Fibroblast of skin of right biceps (primary cell): Measurements from ENCODE around the gene SLC22A5.
"Not testable (repeated sequence)": the region's sequence is repeated elsewhere in the genome, so short reads cannot be mapped to it uniquely, and the experiment has no call there.

Experiments used
- DNase-seq: peaks from one replicate; pipeline ENCODE4 v3.0.0-alpha.2; 2013

The SLC22A5 gene

DNA sequence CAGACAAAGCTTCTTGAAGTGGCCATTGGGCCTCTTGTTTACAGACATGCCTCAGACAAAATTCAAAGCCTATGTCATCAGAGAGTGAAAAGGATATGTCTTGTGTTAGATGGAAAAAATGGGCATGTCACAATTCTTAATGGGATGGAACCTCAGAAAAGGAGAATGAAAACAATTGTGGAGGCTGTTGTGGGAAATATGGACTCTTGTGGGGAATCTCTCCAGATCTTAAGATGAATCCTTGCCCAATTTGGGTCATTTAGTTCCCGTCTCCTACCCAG, 19.5 kb downstream of the SLC22A5 start:
- DNase-seq, result peak; percentile 14

DNA sequence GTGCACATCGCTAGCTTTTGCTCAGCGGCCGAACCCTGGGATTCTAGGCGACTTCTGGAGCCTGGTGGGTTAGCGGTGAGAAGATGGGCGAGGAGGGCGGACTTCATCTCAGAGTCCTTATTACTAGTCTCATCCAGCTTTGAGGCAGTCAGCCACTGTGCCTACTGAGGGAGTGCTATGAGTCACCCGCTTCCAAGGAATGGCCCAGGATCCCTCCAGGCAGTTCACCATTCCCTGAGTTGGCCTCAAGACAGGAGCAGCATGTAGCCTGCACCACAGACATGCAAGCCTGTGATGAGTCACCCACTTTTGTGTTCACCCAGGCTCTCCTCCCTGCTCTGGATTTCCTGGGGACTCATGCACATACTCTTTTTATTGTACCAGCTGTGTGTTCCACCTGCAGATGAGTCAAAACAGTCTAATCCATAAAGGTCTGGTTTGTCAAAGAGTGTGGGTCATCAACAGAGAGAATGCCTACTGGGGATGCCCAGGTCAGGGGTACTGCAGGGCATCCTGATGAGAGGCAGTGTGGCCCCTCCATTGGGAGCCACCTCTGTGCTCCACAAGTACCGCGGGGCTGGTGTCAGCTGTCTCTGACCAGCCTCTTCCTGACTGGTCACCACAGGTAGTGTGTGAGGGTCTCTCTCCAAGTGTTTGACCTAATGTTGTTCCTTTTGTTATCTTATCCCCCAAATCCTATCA, 20.2 kb downstream of the SLC22A5 start:
- DNase-seq, result peak; percentile 100

DNA sequence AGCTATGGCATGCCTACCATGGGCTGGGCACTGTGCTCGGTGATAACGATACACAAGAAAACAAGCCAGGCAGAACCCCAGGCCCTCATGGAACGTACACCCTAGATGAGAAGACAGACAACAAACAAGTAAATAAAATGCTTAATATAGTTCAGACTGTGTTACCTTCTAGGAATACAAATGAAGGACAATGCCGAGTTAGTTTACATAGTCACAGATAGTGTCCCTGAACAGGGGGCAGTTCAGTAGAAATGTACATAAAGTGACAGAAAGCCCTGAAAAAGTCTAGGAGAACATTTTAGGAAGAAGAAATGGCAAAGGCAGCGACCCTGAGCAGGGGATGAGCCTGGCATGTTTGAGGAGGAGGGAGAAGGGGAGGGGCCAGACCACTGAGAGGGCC, 21.7 kb downstream of the SLC22A5 start:
- DNase-seq, result no peak

DNA sequence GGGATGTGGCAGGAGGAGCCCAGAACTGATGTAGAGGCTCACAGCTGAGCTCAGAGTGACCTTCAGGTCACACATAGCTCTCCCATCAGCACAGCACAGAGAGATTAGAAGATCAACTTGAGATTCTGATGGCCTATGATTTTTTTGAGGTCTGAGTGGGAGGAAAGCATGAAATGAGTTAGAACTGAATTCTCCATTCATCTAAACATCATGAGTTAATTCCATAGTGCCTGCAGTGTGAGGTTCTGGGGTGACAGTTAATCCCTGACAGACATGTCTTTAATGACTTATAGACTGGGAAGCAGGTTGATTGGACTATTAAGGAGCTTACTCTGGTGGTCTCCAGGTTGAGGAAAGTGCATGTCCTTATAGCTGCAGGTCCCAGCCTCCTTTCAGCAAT, 22.4 kb downstream of the SLC22A5 start:
- no peak for DNase-seq

DNA sequence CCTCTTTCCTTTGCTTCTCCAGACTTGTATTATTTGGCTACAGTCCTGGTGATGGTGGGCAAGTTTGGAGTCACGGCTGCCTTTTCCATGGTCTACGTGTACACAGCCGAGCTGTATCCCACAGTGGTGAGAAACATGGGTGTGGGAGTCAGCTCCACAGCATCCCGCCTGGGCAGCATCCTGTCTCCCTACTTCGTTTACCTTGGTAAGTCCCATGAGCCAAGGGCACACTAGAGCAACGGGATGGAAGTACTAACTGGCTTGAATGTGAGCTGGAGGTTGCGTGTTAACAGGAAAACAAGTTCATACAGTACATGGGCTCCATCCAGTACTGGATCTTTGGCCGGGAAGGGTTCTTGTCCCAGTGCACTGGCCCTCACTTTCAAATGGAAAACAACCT, 22.9 kb downstream of the SLC22A5 start:
- no peak for DNase-seq

DNA sequence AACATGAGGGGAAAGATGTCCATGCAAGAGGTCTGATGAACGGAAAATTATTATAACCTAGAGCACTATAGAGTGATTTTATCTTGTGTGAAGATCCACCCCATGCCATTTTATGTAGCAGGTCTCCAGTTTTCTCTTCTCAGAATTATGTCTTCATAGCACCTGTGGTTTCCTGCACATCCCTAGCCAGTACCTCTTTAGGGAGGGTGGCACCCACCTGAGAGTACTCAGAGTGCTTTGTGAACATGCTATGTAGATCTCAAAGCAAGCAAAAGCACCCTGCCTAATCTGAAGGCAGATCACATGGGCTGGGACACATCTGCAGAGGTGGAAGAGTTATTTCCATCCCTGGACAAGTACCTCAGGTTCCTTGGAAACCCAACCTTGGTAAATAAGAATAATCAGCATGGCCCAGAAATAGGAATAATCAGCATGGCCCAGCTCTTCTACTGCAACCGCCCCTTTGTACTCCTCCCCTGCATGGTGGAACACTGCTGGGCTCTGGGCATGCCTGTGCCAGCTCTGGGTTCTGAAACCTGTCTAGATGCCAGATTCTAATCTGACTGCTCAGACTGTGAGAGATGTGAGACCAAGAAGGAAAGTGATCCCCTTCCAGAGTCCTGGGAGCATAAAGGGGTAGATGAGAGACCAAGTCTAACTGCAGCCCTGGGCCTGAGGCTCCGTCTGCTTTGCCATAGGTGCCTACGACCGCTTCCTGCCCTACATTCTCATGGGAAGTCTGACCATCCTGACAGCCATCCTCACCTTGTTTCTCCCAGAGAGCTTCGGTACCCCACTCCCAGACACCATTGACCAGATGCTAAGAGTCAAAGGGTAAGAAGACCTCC, 23.7 kb downstream of the SLC22A5 start:
- no peak for DNase-seq

DNA sequence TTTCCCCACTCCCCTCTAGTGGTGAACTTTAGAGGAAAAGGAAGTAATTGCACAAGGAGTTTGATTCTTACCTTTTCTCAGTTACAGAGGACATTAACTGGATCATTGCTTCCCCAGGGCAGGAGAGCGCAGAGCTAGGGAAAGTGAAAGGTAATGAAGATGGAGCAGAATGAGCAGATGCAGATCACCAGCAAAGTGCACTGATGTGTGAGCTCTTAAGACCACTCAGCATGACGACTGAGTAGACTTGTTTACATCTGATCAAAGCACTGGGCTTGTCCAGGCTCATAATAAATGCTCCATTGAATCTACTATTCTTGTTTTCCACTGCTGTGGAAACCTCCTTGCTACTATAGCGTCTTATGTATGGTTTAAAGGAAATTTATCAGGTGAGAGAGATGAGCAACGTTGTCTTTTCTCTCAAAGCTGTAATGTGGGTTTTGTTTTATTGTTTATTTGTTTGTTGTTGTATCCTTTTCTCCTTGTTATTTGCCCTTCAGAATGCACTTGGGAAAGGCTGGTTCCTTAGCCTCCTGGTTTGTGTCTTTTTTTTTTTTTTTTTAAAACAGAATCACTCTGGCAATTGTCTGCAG, 25.3 kb downstream of the SLC22A5 start:
- no peak for DNase-seq

DNA sequence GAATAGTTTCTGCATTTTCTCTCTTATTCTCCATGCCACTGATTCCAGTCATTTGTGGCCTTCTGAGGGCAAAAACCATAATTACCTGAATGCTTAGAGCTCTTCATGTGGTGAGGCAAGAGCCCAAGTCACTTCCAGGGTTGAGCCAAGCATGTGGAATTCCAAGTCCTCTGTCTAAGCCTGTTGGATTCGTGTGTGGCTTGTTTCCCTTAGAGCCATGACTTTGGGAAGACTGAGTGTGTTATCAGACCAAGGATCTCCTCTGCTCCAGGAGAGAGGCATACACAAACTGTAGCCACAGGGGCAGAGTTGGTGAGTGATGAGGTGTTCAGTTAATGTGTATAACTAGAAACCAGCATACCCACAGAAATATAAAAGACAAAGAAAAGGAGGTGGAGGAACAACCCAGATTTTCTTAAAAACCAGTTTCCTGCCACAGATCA, 27.1 kb downstream of the SLC22A5 start:
- DNase-seq, result no peak

DNA sequence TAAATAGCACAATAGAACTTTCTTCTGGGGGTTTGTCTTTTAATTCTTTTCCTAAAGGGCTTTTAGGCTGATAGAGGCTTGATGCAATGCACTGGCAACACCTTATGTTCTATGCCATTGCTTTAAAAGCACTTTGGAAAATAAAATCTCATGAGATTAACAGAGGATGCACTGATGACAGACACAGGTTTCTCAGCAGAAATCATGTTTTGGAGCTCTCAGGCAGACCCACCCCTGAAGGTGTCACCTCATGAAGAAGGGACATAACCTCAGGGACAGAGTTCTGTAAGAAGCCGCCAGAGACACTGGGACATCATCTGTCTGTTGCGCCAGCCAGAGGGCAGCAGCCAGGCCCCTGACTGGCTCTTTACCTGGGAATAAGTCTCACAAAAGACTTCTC, 27.7 kb downstream of the SLC22A5 start:
- no peak for DNase-seq

DNA sequence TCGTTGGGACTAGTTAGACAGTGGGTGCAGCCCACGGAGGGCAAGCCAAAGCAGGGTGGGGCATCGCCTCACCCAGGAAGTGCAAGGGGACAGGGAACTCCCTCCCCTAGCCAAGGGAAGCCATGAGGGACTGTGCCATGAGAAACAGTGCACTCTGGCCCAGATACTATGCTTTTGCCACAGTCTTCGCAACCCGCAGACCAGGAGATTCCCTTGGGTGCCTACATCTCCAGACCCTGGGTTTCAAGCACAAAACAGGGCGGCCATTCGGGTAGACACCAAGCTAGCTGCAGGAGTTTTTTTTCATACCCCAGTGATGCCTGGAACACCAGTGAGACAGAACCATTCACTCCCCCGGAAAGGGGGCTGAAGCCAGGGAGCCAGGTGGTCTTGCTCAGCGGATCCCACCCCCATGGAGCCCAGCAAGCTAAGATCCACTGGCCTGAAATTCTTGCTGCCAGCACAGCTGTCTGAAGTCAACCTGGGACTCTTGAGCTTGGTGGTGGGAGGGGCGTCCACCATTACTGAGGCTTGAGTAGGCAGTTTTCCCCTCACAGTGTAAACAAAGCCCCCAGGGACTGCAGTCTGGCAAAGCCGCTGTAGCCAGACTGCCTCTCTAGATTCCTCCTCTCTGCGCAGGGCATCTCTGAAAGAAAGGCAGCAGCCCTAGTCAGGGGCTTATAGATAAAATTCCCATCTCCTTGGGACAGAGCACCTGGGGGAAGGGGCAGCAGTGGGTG, 28.6 kb downstream of the SLC22A5 start:
- DNase-seq, result not testable (repeated sequence)

DNA sequence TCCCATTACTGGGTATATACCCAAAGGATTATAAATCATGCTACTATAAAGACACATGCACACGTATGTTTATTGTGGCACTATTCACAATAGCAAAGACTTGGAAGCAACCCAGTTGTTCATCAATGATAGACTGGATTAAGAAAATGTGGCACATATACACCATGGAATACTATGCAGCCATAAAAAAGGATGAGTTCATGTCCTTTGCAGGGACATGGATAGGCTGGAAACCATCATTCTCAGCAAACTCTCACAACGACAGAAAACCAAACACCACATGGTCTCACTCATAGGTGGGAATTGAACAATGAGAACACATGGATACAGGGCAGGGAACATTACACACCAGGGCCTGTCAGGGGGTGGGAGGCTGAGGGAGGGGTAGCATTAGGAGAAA, 34.5 kb downstream of the SLC22A5 start:
- not testable (repeated sequence) for DNase-seq

DNA sequence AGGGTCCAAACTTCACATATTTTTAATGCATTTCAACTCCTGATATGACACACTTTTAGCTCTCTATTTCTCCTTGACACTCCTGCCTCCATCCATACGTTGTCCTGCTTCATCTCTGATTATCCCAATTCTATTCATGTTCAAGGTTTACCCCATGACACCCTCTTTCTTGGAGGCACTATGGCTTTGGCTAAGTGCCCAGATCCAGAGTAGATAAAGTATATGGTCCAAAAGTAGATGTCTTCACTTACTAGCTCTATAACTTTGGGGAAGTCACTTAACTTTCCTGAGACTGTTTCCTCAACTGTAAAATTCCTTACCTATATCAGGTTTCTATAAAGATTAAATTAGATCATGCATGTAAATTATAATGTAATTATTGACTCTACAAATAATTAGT, 36.1 kb downstream of the SLC22A5 start:
- no peak for DNase-seq

DNA sequence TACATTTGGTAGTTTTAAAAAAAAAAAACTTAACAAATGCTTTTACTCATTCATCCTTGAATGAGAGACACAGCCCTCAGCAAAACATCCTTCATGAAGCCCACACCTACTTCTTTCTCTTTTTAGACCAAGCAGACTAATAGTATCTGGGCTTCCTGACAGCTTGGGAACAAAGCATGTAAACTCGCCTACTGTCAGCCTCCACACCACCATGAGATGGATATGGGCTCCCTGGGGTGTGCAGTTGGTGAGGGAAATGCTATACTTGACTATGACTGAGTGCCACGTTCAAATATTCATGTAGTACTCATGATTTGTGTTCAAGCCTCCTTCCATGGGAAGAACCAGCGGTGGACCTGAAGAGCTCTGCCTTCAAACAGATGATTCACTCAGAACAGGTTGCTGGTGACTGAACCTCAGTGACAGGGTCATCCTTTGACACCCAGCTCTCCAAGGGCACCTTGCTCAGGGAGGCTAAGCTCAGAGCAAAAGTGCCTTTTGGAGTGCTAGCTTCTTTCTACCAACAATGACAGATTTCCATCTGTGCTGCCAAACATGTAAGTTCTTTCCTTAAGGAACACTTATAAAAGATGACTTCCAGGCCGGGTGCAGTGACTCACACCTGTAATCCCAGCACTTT, 36.8 kb downstream of the SLC22A5 start:
- DNase-seq, result no peak

DNA sequence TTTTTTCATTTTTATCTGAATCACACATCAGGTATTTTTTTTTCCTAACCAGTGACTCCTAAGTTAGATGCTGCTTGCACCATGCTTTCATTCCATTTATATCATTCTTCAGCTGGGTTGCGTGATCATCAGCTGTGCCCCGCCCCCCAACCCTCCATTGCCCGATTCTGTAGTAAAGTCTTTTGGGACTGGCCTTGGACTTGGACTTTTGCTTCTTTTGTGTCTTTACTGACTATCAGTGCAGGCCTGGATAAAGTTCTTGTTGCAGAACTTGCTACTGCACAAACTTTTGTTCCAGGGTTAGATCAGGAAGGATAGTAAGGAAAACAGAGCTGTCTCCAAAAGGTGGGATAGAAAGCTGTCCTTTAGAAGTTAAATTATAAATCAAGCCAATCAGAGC, 38.5 kb downstream of the SLC22A5 start:
- DNase-seq, result no peak

DNA sequence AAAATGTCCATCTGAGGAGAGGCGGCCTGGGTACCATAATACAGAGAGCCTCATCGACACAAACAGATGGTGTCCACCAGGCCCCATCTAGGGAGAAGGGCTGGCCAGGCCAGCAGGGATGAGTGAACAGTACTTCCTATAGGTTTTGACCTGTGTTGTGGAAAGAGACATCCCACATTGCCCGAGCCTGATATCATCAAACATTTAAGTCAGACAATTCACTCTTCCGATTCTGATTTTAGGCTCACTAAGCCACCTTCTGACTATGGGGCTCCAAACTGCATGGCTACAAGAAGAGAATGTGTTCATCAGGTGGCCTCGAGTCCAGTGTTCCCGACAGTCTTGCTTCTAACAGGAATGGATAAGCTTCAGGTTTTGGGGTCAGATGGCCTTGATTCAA, 38.9 kb downstream of the SLC22A5 start:
- DNase-seq, result no peak

DNA sequence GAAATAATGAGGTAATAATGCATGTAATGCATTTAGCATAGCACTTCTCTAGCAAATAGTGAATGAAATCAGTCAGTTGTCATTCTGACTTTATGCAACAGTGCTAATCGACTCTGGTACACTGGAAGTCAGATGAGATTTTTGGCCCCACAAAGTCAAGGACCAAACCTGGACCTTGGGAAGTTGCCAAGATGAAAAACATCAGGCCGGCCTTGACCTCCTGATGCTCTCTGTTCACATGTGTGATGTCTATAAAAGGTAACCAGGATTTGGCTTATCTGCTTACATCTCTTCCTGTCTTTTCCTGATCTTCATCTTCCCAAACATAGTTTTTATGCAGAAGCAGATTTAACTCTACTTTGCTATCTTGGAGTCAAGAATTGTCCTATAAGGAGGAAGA, 39.5 kb downstream of the SLC22A5 start:
- no peak for DNase-seq

DNA sequence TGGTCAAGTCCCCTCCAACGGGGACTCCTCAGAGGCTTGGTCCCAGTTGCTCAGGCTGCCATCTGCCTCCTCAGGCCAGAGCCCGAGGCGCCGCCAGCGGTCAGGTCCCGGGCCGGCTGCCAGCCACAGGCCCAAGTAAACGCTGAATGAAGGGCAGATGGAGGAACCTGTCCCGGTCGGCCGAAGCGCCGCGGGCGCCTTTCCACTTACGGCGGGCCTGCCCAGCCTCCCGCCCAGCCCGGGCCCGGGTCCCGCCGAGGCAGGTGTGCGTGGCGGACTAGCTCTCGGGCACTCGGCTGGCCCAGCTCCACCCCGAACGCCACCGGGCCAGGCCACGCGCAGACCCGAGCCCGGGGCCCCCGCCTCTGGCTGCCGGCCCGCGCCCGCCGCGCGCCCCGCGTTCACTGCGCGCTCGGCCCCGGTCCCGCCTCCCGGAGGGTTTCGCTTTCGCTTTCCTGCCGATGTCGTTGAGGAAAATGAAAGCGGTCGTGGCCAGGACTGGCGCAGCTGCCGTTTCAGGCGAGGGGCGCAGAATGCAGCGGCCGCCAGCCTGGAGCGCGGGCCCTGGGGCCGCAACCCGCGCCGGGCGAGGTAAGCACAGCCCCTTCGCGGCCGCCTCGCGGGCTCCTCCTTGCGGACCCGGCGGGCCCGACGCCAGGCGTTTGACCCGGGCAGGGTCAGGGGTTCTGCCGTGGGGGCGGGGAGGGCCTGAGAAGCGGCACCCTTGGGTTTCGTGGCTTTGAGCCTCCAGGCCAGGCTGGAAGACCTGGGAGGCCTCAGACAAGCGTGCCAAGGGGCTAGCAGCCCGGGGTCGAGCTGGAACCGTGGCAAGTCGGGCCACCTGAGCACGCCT, 41.2 kb downstream of the SLC22A5 start:
- DNase-seq, result peak; percentile 74

DNA sequence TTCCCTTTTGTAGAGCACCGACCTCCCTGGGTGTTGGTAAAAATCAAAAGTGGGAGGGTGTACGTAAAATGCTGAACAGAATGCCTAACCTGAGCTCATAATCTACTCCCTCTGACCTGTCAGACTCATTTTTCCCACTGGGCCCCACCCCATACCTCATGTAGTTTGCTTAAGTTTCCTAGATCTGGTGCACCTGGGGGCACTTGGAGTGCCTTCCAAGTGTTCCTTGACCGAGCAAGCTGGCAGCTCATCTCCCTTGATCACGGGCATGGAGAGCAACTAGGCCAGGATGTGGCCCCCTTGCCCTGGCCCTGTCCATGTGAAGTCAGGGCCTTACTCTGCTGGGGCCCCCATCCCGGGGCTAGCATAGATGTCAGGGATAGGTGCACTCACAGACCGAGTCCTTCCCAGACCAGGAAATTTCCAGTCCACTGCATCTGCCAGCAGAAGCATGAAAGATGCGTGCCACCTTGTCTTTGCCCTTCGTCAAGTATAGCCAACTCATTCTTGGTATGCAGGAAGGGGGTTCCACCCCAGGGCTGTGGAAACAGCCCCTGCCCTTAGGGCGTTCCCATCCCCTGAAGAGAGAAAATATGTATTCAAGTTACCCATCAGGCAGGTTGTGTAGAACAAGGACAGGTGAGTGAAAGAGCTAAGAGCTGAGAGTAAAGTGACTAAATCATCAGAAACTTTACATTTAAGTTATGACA, 41.9 kb downstream of the SLC22A5 start:
- DNase-seq, result no peak

DNA sequence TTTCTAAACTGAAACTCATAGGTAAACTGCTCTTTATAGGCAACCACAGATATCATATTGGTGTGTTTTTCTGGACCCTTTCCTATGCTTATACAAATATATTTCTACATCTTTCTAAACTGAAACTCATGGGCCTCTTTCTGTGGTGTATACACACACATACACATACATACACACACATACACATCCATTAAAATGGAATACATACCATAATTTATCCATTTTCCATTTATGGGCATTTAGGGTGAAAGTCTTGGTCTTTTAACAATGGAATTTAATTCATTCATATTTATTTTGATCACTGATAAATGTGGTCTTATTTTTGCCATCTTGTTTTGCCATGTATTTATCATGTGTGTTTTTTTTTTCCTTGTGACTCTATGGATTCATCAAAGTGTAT, 44.1 kb downstream of the SLC22A5 start:
- DNase-seq, result no peak

DNA sequence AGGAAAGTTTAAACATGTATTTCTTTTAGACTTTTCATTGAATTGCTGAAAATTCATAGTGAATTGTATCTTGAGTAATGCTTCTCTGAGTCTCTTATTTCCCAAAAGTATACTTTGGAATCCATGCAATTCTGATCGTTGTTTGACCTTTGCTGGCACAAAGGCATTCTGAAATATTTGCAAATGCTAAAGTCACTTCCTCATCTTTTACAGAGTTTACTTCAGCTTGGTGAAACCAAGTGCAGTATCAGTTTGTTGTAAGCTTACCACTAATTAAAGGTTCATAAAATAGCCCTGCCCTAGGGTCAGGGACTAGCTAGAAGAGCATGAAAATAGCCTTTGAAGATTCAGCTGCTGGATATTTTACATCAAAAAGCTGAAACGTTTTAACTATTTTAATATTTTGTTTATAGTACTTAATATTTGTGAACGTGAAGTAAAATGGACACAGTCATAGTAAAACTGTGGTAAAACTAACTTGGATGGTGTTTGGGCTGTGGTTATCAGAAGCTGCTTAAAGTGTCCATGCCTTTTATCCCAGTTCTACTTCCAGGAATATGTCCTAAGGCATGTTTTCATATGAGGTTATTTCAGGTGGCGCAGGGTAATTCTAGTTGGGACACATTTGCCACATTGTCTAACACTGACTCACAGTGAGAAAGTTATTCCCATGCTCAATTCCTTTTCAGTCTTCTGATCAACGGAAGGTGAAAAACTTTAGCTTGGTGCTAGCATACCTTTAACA, 45.3 kb downstream of the SLC22A5 start:
- peak; percentile 54 for DNase-seq

DNA sequence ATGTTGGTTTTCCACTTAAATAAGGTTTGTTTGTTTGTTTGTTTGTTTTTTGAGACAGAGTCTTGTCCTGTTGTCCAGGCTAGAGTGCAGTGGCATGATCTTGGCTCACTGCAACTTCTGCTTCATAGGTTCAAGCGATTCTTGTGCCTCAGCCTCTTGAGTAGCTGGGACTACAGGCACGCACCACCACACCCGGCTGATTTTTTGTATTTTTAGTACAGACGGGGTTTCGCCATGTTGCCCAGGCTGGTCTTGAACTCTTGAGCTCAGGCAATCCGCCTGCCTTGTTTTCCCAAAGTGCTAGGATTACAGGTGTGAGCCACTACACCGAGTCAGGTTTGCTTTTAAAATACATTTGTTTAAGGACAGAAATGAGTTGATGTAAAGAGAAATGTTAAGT, 46.0 kb downstream of the SLC22A5 start:
- DNase-seq, result not testable (repeated sequence)
